ENCODE data around the gene CACNA1G. TPM values are rescaled to one million over a fixed set of nuclear protein-coding genes. Genes with fewer than 3 reads are reported as not detected.

Gene CACNA1G
- total RNA-seq, 2 experiments from 2014 or later, result 0.13 TPM; not detected in 1

GRCh38 chr17:50614471-50615051 lies 54.0 kb downstream of the CACNA1G start:
- Mint-ChIP-seq H3K27me3 (peaks cover 1% of the 10 kb centered on the region), H3K36me3 (ENCODE audit: low read depth) (no peaks in the 10 kb centered on the region), H3K9me3 (no peaks in the 10 kb centered on the region), H3K4me3 (no peak overlapping the region), H3K27ac (no peak overlapping the region), H3K4me1 (ENCODE audit: low read depth) (peaks cover 7% of the 10 kb centered on the region)
- POLR2A ChIA-PET, result no interaction called here
- TF ChIP-seq CTCF (IDR thresholded peaks at IDR 0.05), result no peak
- ATAC-seq (peak; percentile 10), DNase-seq (no peak)
- intact Hi-C loops (cut with micrococcal nuclease), result no loop called here
- CTCF ChIA-PET, result no interaction called here

- POLR2A ChIA-PET, result no interaction called here
- DNase-seq, result no peak
- Mint-ChIP-seq H3K27ac (no peak overlapping the region), H3K9me3 (no peaks in the 10 kb centered on the region), H3K36me3 (ENCODE audit: low read depth) (no peaks in the 10 kb centered on the region), H3K27me3 (no peaks in the 10 kb centered on the region), H3K4me1 (ENCODE audit: low read depth) (peaks cover 7% of the 10 kb centered on the region), H3K4me3 (no peak overlapping the region)
- TF ChIP-seq CTCF (IDR thresholded peaks at IDR 0.05), result no peak
- CTCF ChIA-PET, result no interaction called here
- intact Hi-C loops (cut with micrococcal nuclease), result no loop called here
- ATAC-seq, result no peak
Observed at GRCh38 chr17:50615828-50616227, 55.3 kb downstream of the CACNA1G start.

GRCh38 chr17:50618300-50618699 lies 57.8 kb downstream of the CACNA1G start:
- Mint-ChIP-seq H3K9me3 (no peaks in the 10 kb centered on the region), H3K27ac (no peak overlapping the region), H3K27me3 (peaks cover 5% of the 10 kb centered on the region), H3K4me3 (no peak overlapping the region), H3K36me3 (ENCODE audit: low read depth) (no peaks in the 10 kb centered on the region), H3K4me1 (ENCODE audit: low read depth) (peaks cover 7% of the 10 kb centered on the region)
- no peak for TF ChIP-seq CTCF (IDR thresholded peaks at IDR 0.05)
- ChIA-PET CTCF (interaction anchor here (1.0 to 1.7 kb wide), 3 partner anchors 12 to 165 kb away, joined by 3 to 9 read pairs (median 4); no protein-coding TSS in a partner anchor), POLR2A (no interaction called here)
- ATAC-seq (no peak), DNase-seq (no peak)
- intact Hi-C loops (cut with micrococcal nuclease), result no loop called here

GRCh38 chr17:50618941-50619340 lies 58.4 kb downstream of the CACNA1G start:
- no peaks in the 10 kb centered on the region for H3K9me3 Mint-ChIP-seq

More at GRCh38 chr17:50618941-50619340, 58.4 kb downstream of the CACNA1G start:
- H3K27ac Mint-ChIP-seq, result no peak overlapping the region
- DNase-seq (no peak), ATAC-seq (no peak)
- H3K36me3 Mint-ChIP-seq (ENCODE audit: low read depth), result no peaks in the 10 kb centered on the region
- no peak for TF ChIP-seq CTCF (IDR thresholded peaks at IDR 0.05)
- H3K4me1 Mint-ChIP-seq (ENCODE audit: low read depth), result peaks cover 5% of the 10 kb centered on the region
- ChIA-PET CTCF (interaction anchor here (1.1 kb wide), 1 partner anchor 72 kb away, joined by 5 read pairs; the partner anchor contains the start of gene SPATA20), POLR2A (interaction anchor here (1.8 kb wide), 1 partner anchor 69 kb away, joined by 4 read pairs; no protein-coding TSS in a partner anchor)
- peaks cover 5% of the 10 kb centered on the region for H3K27me3 Mint-ChIP-seq
- intact Hi-C loops (cut with micrococcal nuclease), result no loop called here
- H3K4me3 Mint-ChIP-seq, result no peak overlapping the region

Measured in activated CD8-positive, alpha-beta T cell treated with anti-CD3 and anti-CD28 coated beads for 36 hours (primary cell).